GM19239 (cell line): ENCODE data around the gene WIPF3.

Source experiments
- DNase-seq: peaks from one replicate; pipeline ENCODE4 v3.0.0; 2011; ENCODE audit warnings: low spot score; ENCODE audit not compliant: insufficient read length
- FAIRE-seq: peaks from 2 replicates; lab custom pipeline; 2011; peaks lifted over from hg19 to GRCh38; lab: Jason Lieb, UNC

Gene WIPF3

GRCh38 chr7:29843726-29844125 lies 37.4 kb downstream of the WIPF3 start:
- no peak for FAIRE-seq
- no peak for DNase-seq

DNA sequence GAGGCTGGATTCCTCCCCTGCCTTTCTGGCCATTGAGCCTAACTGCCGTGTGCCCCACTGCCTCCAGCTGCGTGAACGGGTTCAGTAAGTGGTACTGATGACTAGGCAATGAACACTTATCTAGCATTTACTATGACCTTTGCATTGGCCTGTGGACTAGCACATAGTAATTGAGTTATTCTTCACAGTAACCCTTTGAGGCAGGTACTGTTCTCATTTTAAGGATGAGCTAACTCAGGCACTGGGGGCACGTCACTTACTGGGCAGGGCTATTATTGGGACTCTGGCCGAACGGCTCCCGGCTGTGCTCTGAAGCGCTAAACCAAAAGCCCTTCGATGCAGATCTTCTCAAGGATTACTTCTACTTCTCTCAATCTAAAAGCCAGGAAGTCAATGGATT lies 38.3 kb downstream of the WIPF3 start:
- FAIRE-seq = no peak
- DNase-seq = no peak

- FAIRE-seq = no peak
- DNase-seq = no peak
Observed at GRCh38 chr7:29847496-29847895, 41.2 kb downstream of the WIPF3 start.

- FAIRE-seq = no peak
- DNase-seq = no peak
Observed at GRCh38 chr7:29847916-29848315, 41.6 kb downstream of the WIPF3 start.

GRCh38 chr7:29848941-29849340 lies 42.6 kb downstream of the WIPF3 start:
- DNase-seq (no peak), FAIRE-seq (no peak)

- no peak for DNase-seq
- FAIRE-seq = no peak
Observed at GRCh38 chr7:29851487-29851886, 45.2 kb downstream of the WIPF3 start.

- FAIRE-seq = no peak
Observed at GRCh38 chr7:29852457-29852856, 46.1 kb downstream of the WIPF3 start.

GRCh38 chr7:29853072-29853471 lies 46.8 kb downstream of the WIPF3 start:
- no peak for DNase-seq
- no peak for FAIRE-seq

More at GRCh38 chr7:29852457-29852856, 46.1 kb downstream of the WIPF3 start:
- DNase-seq = no peak

DNA sequence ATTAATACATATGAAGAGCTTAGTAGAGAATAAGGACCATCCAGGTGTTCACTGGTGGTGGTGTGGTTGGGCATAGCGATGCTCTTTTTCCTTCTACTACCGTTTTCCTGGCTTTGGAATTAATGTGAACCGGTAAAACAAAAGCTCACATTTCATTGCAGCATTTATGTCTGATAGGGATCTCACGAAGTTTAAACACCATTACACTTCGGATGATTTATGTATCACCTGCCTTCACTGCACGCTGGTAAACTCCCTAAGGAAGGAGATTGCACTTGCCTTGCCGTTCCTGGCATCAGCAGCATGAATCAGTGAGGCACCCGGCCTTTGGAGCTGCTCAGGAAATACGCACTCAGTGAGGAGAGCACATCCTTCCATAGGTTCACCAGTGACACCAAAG lies 47.5 kb downstream of the WIPF3 start:
- no peak for FAIRE-seq
- DNase-seq = no peak

GRCh38 chr7:29854257-29854938 lies 48.1 kb downstream of the WIPF3 start:
- no peak for FAIRE-seq
- DNase-seq = no peak

GRCh38 chr7:29857654-29858053 lies 51.3 kb downstream of the WIPF3 start:
- DNase-seq (no peak), FAIRE-seq (no peak)

DNA sequence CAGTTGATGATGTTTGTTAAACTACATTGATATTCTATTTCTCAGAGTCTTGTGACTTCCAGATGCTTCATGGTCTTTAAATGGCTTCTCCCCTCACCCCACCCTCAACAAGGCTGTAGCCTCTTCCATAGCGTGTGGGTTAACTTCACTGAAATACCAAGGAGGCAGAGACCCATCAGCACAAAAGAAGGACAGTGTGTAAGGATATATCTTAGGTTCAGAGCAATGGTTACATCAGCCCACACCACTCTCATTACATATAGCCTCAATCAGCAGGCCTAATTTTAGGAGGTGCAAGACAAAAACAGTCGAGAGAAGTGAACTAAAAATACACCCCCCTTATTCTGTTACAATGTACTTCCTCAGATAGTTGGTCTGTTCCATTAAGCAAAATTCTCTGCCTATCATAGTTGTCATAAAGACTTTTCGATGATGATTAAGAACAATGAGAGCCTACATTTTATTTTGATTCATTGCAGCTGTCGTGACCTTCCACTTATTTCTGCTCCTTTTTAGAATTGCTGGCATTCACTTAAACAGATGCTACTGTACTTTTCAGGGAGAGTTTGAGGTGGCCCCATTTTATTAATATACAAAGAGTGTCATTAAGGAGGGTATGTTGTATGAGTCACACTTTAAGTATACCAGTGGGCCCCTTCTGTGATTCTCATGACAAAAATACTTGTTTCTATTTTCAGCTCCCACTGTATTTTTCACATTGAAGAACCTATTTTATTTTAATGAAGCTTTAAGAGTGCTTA lies 52.1 kb downstream of the WIPF3 start:
- FAIRE-seq (no peak), DNase-seq (no peak)

- DNase-seq = no peak
- no peak for FAIRE-seq
Observed at GRCh38 chr7:29859104-29859503, 52.8 kb downstream of the WIPF3 start.

DNA sequence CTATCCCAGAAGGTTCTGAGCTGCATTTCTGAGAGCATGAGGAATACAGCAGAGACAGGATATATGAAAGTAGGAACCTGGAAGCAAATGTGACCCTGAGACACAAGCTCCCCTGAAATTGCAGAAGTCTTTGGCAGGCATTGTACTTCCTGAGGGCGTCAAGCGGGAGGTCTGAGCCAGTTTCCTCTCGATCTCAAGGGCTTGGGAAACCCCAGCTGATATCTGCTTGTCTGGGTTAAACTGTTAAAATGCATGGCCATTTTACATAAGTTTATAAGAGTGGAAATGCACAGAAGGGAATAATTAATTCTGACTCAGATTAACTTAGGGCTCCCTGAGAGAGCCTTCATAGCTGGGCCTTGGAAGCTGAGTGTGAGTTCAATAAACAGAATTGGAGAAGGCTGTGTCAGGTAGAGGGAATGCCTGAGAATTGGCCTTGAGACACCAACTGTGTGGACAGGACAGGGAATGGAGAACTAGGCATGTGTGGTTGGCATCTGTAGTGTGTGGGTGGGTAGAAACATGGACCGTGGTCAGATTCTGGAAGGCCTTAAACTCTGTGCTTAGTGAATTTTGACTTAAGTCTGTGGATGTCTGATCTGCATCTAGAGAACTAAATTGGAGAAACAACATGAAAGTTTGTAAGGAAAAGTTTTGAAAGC lies 53.3 kb downstream of the WIPF3 start:
- DNase-seq = no peak
- FAIRE-seq = no peak

- DNase-seq (no peak), FAIRE-seq (no peak)
Observed at GRCh38 chr7:29860186-29860585, 53.9 kb downstream of the WIPF3 start.

DNA sequence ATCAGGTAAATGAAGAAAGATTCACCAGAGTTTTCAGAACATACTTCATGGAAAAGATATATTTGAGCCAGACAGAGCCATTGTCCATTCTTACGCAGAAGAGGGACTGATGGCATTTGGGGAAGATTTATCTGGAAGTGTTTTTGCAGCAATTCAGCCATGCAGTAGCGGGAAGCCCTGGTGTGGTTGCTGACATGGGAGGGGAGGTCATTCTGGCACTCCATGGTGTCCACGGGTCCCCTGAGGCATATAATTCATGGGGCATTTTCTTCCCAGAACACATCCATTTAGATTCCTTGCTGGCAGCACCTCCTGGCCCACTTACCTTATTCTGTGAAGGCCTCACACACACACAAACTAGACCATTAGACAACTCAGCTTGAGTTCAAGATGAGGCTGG lies 55.6 kb downstream of the WIPF3 start:
- DNase-seq (no peak), FAIRE-seq (no peak)

- FAIRE-seq (no peak), DNase-seq (no peak)
Observed at GRCh38 chr7:29864656-29865055, 58.3 kb downstream of the WIPF3 start.

DNA sequence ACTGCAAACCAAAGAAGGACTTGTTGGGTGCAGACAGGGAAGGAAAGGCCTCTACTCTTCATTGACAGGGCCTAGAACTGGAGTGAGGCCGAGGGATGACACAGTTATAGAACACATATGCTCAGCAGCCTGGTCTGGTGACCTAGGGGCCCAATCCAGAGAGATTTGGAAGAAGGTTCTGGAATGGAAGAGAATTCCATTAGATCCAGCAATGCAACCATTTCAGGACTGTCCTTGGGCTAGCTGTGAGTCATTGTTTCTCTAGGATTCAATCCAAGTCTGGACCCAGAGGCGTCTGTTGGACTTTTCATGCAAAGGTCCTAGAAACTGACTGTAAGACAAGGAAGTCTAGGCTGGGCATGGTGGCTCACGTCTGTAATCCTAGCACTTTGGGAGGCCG lies 59.2 kb downstream of the WIPF3 start:
- FAIRE-seq (no peak), DNase-seq (no peak)

- DNase-seq (no peak), FAIRE-seq (no peak)
Observed at GRCh38 chr7:29866490-29866930, 60.2 kb downstream of the WIPF3 start.

GRCh38 chr7:29871787-29872398 lies 65.6 kb downstream of the WIPF3 start:
- DNase-seq (no peak), FAIRE-seq (no peak)
